A673 (cell line): ENCODE results near the gene ABI3BP. TPM values are rescaled to one million over a fixed set of nuclear protein-coding genes. Genes with fewer than 3 reads are reported as not detected.

Experiments used
- BruUV-seq: library from RNA; stranded (reverse); fragments of 400-500 nt; replicated peaks from 2 replicates; lab custom pipeline; 2021; lab: Mats Ljungman, UMichigan
- CTCF ChIA-PET: fragments of 300-600 bp; sonication (Branson Sonifier 250); formaldehyde crosslinking; loops from one replicate; lab custom pipeline; 2022; ENCODE audit warnings: antibody characterized with exemption; lab: Charles Lee
- POLR2A ChIA-PET: fragments of 300-600 bp; sonication (Branson Sonifier 250); formaldehyde crosslinking; loops from one replicate; lab custom pipeline; 2022; ENCODE audit warnings: antibody characterized with exemption; ENCODE audit not compliant: low non-redundant PET; lab: Charles Lee
- DNase-seq: peaks from one replicate; pipeline ENCODE4 v3.0.0-alpha.2; 2015; ENCODE audit warnings: low spot score
- H3K27ac ChIP-seq: fragments of 200-600 bp; sonication (generic); 2 replicates; pipeline ENCODE4 v1.5.1; 2016; ENCODE audit warnings: mixed run types, low read depth, mild to moderate bottlenecking, mixed read lengths, antibody characterized with exemption, low read length; ENCODE audit not compliant: poor library complexity, severe bottlenecking
- H3K27me3 ChIP-seq: fragments of 200-600 bp; sonication (generic); replicated peaks from 2 replicates; pipeline ENCODE4 v1.6.1; 2017; ENCODE audit warnings: mixed run types, low read depth, mild to moderate bottlenecking, mixed read lengths, antibody characterized with exemption, low read length; ENCODE audit not compliant: insufficient read depth, poor library complexity
- H3K36me3 ChIP-seq: fragments of 200-600 bp; sonication (generic); 2 replicates; pipeline ENCODE4 v1.6.1; 2016; ENCODE audit warnings: mixed run types, mild to moderate bottlenecking, mixed read lengths, antibody characterized with exemption, low read length; ENCODE audit not compliant: insufficient read depth, poor library complexity, severe bottlenecking
- H3K4me1 ChIP-seq: fragments of 200-600 bp; sonication (generic); 2 replicates; pipeline ENCODE4 v1.6.1; 2017; ENCODE audit warnings: mixed run types, mild to moderate bottlenecking, mixed read lengths, antibody characterized with exemption, low read length; ENCODE audit not compliant: insufficient read depth, poor library complexity, severe bottlenecking
- H3K4me3 ChIP-seq: fragments of 200-600 bp; sonication (generic); 2 replicates; pipeline ENCODE4 v1.5.1; 2016; ENCODE audit warnings: low read depth, mixed run types, mild to moderate bottlenecking, mixed read lengths, low read length; ENCODE audit not compliant: poor library complexity, severe bottlenecking
- H3K9me3 ChIP-seq: fragments of 200-600 bp; sonication (generic); 2 replicates; pipeline ENCODE4 v1.6.1; 2016; ENCODE audit warnings: mixed run types, low read depth, mild to moderate bottlenecking, mixed read lengths, antibody characterized with exemption, low read length; ENCODE audit not compliant: poor library complexity, severe bottlenecking
- EZH2 ChIP-seq: fragments of 200-600 bp; sonication (generic); IDR thresholded peaks from 2 replicates; pipeline ENCODE4 v1.6.1; 2017; ENCODE audit warnings: borderline replicate concordance, low read depth, mild to moderate bottlenecking, mixed read lengths, antibody characterized with exemption, low read length; ENCODE audit not compliant: poor library complexity, severe bottlenecking
- intact Hi-C: fragments of 100-400 bp; cut with micrococcal nuclease; formaldehyde crosslinking; loops from one replicate; pipeline ENCODE4 v1.10.0; 2022; ENCODE audit not compliant: unreplicated experiment
- total RNA-seq: library from RNA; stranded (reverse); gene quantifications from 2 replicates; pipeline ENCODE4 v1.2.3, GENCODE V29; 2021
- TF ChIP-seq, protein P1 (sequence below): fragments of 300-800, 200-600 bp; sonication (generic); conservative IDR thresholded peaks from 2 replicates; pipeline ENCODE4 v1.5.1; 2017; ENCODE audit warnings: low read depth, mild to moderate bottlenecking, antibody characterized with exemption, low read length, moderate library complexity, mixed read lengths

ABI3BP gene
- total RNA-seq, 1 experiment from 2014 or later, result 5.2 TPM

DNA sequence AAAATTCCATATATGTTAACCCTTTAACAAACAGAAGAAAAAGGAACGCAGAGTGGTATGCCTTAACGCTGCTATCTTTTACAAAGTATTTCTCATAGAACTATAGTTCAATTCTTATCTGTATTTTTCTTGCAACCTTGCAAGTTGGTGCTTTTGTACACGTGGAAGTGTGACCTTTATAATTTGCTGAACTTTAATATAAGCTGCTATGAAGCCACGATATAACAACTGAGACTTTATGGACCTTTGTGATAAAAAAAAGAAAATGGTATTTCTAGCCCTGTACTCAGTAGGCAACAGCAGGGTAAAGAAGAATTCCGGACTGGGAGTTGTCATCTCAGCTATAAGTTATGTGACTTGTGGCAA, 290.3 kb downstream of the ABI3BP start:
- Histone ChIP-seq H3K27me3 (no peaks in the 10 kb centered on the region), H3K9me3 (no peaks in the 10 kb centered on the region), H3K27ac (no peak overlapping the region), H3K36me3 (no peaks in the 10 kb centered on the region), H3K4me3 (no peak overlapping the region), H3K4me1 (no peaks in the 10 kb centered on the region)
- DNase-seq, result no peak
- intact Hi-C loops, result no loop called here
- ChIA-PET POLR2A (no interaction called here), CTCF (no interaction called here)
- no peak for TF ChIP-seq EZH2
- TF ChIP-seq, protein P1, sequence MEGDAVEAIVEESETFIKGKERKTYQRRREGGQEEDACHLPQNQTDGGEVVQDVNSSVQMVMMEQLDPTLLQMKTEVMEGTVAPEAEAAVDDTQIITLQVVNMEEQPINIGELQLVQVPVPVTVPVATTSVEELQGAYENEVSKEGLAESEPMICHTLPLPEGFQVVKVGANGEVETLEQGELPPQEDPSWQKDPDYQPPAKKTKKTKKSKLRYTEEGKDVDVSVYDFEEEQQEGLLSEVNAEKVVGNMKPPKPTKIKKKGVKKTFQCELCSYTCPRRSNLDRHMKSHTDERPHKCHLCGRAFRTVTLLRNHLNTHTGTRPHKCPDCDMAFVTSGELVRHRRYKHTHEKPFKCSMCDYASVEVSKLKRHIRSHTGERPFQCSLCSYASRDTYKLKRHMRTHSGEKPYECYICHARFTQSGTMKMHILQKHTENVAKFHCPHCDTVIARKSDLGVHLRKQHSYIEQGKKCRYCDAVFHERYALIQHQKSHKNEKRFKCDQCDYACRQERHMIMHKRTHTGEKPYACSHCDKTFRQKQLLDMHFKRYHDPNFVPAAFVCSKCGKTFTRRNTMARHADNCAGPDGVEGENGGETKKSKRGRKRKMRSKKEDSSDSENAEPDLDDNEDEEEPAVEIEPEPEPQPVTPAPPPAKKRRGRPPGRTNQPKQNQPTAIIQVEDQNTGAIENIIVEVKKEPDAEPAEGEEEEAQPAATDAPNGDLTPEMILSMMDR, result no peak
- no TSS peak for BruUV-seq

DNA sequence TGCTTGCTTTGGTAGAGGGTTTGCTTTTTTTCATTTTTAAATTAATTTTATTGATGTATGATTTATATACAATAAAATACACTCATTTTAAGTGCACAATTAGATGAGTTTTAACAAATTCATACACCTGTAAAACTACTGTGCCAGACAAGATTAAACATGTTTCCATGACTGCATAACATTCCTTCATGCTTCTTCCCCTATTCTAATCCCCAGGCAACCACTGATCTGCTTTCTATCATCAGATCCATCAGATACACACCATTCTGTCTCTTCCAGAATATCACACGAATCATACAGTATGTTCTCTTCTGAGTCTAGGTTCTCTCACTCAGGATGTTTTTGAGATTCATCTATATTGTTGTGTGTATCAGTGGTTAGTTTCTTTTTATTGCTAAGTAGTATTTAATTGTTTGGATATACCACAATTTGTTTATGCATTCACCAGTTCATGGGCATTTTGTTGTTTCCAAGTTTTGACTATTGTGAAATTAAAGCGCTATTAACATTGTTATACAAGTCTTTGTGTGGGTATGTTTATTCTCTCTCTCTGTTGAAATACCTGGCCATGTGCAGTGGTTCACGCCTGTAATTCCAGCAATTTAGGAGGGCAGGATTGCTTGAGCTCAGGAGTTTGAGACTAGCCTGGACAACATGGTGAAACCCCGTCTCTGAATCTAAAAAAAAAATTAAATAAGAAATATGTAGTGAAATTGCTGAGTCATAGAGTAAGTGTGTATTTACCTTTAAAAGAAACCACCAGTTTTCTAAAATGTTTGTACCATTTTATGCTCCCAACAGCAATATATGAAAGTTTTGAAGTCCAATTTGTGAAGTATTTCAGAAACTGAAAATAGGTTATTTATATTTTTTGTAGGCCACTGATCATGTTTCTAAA, 290.9 kb downstream of the ABI3BP start:
- intact Hi-C loops, result no loop called here
- CTCF ChIA-PET, result no interaction called here

DNA sequence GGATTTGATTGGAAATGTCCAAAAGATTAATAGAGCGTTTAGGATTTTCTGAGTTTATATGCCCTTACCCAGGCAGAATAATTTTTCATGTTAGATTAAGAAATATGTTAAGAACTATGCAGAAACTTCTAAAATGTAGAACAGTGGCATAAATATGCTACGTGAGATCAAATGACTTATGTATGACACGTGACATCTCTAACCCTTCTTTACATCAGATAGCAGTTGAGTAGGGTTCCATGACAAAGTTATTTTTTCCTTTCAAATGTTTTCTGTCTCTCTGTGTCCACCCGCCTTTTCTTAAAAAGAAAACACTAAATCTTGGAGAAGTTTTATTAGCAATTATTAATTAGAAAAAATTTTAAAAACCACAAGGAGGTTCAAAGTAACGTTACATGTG, 292.5 kb downstream of the ABI3BP start:
- no peak for DNase-seq
- CTCF ChIA-PET, result no interaction called here
- H3K4me3 ChIP-seq, result no peak overlapping the region
- H3K9me3 ChIP-seq, result no peaks in the 10 kb centered on the region
- BruUV-seq, result no TSS peak
- POLR2A ChIA-PET, result no interaction called here
- intact Hi-C loops, result no loop called here
- TF ChIP-seq EZH2, result no peak
- TF ChIP-seq, protein P1, result no peak
- H3K27me3 ChIP-seq, result no peaks in the 10 kb centered on the region
- H3K36me3 ChIP-seq, result no peaks in the 10 kb centered on the region
- no peak overlapping the region for H3K27ac ChIP-seq
- no peaks in the 10 kb centered on the region for H3K4me1 ChIP-seq

More for the DNA sequence above, 290.9 kb downstream of the ABI3BP start:
- Histone ChIP-seq H3K36me3 (no peaks in the 10 kb centered on the region), H3K4me3 (no peak overlapping the region), H3K9me3 (no peaks in the 10 kb centered on the region), H3K27me3 (no peaks in the 10 kb centered on the region), H3K27ac (no peak overlapping the region), H3K4me1 (no peaks in the 10 kb centered on the region)
- DNase-seq, result no peak
- TF ChIP-seq EZH2, result no peak
- TF ChIP-seq, protein P1, result no peak
- POLR2A ChIA-PET, result no interaction called here
- no TSS peak for BruUV-seq
